ENCODE measurements around the gene ZBTB5. TPM values are rescaled to one million over a fixed set of nuclear protein-coding genes. Genes with fewer than 3 reads are reported as not detected.

Gene ZBTB5, protein sequence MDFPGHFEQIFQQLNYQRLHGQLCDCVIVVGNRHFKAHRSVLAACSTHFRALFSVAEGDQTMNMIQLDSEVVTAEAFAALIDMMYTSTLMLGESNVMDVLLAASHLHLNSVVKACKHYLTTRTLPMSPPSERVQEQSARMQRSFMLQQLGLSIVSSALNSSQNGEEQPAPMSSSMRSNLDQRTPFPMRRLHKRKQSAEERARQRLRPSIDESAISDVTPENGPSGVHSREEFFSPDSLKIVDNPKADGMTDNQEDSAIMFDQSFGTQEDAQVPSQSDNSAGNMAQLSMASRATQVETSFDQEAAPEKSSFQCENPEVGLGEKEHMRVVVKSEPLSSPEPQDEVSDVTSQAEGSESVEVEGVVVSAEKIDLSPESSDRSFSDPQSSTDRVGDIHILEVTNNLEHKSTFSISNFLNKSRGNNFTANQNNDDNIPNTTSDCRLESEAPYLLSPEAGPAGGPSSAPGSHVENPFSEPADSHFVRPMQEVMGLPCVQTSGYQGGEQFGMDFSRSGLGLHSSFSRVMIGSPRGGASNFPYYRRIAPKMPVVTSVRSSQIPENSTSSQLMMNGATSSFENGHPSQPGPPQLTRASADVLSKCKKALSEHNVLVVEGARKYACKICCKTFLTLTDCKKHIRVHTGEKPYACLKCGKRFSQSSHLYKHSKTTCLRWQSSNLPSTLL
- total RNA-seq (2012; rRNA removed) (9.1 and 10.8 TPM in 2 replicates), polyA plus RNA-seq (2012; rRNA removed) (5.8 and 6.3 TPM in 2 replicates), Bru-seq, nascent RNA (percentile 84 among the genes with signal in this experiment), BruChase-seq, experiment 1, labeled RNA remaining after a 6-hour chase (percentile 71 among the genes with signal in this experiment), BruChase-seq, experiment 2, labeled RNA remaining after a 2-hour chase (percentile 68 among the genes with signal in this experiment)
- polyA plus RNA-seq (2012; cell fraction: cytosol; rRNA removed) = 2.6 and 3.2 TPM in 2 replicates
- polyA plus RNA-seq (2012; cell fraction: nucleus; rRNA removed; ENCODE audit: low replicate concordance) = 7.5 and 15.3 TPM in 2 replicates
- long read RNA-seq, partial matches to known transcripts = 0 of 2 reads
- long read RNA-seq, other reads (novel, unspliced or antisense) = 2 of 2 reads

DNA sequence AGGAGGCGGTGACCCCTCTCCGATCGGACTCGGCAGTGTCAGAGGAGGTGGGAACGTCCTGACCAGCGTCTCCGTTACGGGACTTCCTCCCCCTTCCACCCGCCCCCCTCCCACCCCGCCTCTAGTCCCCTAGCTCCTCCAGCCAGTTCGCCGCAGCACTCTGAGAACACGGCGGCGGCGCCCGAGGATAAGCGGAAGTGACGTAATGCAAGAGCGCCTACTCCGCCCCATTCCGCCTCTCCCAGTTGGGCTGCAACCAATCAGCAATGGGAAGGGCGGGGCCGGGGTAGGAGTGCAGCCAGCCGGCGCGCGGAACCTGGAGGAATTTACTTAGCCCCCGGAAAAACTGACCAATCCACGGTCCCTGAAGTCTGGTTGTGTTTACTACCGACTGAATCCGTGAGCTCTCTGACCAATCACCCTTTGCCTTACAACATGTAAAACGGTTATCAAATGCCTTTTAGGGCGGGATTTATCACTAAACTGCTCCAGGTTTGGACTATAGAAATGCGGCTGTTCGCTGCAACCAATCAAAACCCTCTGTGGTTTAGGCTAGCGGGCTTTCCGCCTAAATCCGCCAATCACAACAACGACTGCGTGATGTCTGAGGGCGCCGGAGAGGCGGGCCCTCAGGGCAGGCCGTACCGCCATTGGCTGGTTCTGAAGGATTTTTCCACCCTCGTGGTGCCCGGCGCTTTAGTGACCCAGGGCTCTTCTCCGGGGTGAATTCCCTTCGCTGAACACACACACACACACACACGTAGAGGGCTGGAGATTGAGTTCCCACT, at the start of gene ZBTB5:
ZBTB5 (minus strand) TSS at position 202 of the 788 bp plus-strand sequence. CDS start 22,899 bp downstream, outside the sequence.
- Histone ChIP-seq H2BK120ac (ENCODE audit: low read depth, low read length) (peak within 1 kb of the TSS; percentile 79), H2AK9ac (replicated peaks; ENCODE audit: low read depth, low read length, poor library complexity) (peak within 1 kb of the TSS; percentile 87), H3K27ac (ENCODE audit: insufficient read depth, low read length) (peak within 1 kb of the TSS; percentile 88), H3K9me3 (ENCODE audit: control insufficient read depth, insufficient read depth, low read length) (no peaks in the 10 kb centered on the region), H3K9ac (ENCODE audit: low read depth, low read length) (peak within 1 kb of the TSS; percentile 92), H3K9me1 (ENCODE audit: insufficient read depth, low read length) (no peaks in the 10 kb centered on the region; the same call in 1 of the 2 replicates), H3K23ac (ENCODE audit: low read depth, low read length) (peak within 1 kb of the TSS; percentile 87), H3K27me3 (ENCODE audit: control insufficient read depth, insufficient read depth, low read length) (no peaks in the 10 kb centered on the region), H3K4ac (ENCODE audit: low read depth, low read length) (peak within 1 kb of the TSS; percentile 97), H4K20me1 (ENCODE audit: insufficient read depth, low read length) (peaks cover 7% of the 10 kb centered on the region; the same call in 1 of the 2 replicates), H2BK5ac (ENCODE audit: low read depth, low read length, poor library complexity, severe bottlenecking) (peak within 1 kb of the TSS; percentile 78), H4K91ac (ENCODE audit: insufficient read depth, low read depth, low read length) (peak within 1 kb of the TSS; percentile 87), H3K56ac (ENCODE audit: extremely low read depth, insufficient read depth, low read length) (peak within 1 kb of the TSS; percentile 83), H2BK15ac (ENCODE audit: low read depth, low read length) (peak within 1 kb of the TSS; percentile 58; the same call in 2 of the 3 replicates), H3K4me1 (ENCODE audit: control insufficient read depth, insufficient read depth, low read length) (no peaks in the 10 kb centered on the region; the same call in none of the 2 replicates), H3K4me2 (ENCODE audit: low read depth, low read length) (peak within 1 kb of the TSS; percentile 80), H2AK5ac (ENCODE audit: low read depth, low read length) (peak within 1 kb of the TSS; percentile 76), H2BK20ac (ENCODE audit: low read depth, low read length) (peak within 1 kb of the TSS; percentile 61; the same call in 1 of the 2 replicates), H3K18ac (ENCODE audit: low read depth, low read length) (peak within 1 kb of the TSS; percentile 25; the same call in 1 of the 2 replicates), H3K4me3 (ENCODE audit: insufficient read depth, low read depth, low read length) (peak within 1 kb of the TSS; percentile 76), H3K79me1 (ENCODE audit: low read depth in 1 of 2, low read length in 2 of 2) (peaks cover 0 to 36% of the 10 kb centered on the region in 2 experiments; a peak in 2 of 4 replicates), H4K8ac (ENCODE audit: low read depth in 2 of 2, low read length in 2 of 2) (peak within 1 kb of the TSS; percentile 93 to 94), H3K14ac (replicated peaks; ENCODE audit: low read depth, low read length) (peak within 1 kb of the TSS; percentile 90), H2AFZ (replicated peaks; ENCODE audit: low read length, poor library complexity) (peak within 1 kb of the TSS; percentile 97), H4K5ac (ENCODE audit: low read depth, low read length) (peak within 1 kb of the TSS; percentile 73), H3K36me3 (ENCODE audit: control insufficient read depth, insufficient read depth, low read length) (no peaks in the 10 kb centered on the region)
- ChIA-PET POLR2A (ENCODE audit: unreplicated experiment) (interaction anchor here (0.9 kb wide), 1 partner anchor 22 kb away, joined by 3 read pairs; no protein-coding TSS in a partner anchor), CTCF (interaction anchor here (0.6 kb wide), 1 partner anchor 32 kb away, joined by 3 read pairs; no protein-coding TSS in a partner anchor)
- DNase-seq (peak; percentile 100), ATAC-seq (ENCODE audit: low read depth) (peak; percentile 86)
- BruUV-seq (replicated peaks) = no TSS peak
- in situ Hi-C loops (cut with MboI; ENCODE audit: low sequenced_read_pairs) = no loop called here
- dilution Hi-C loops (cut with HindIII; ENCODE audit: low sequenced_read_pairs, unreplicated experiment) = no loop called here
- WGBS, 2 experiments (ENCODE audit: extremely low coverage in 2 of 2, insufficient read length in 1 of 2) = 0% methylated on average over 10 of the region's 52 CpGs; no CpG with 5 or more reads in 1 of the 2 experiments
- intact Hi-C loops (cut with micrococcal nuclease) = no loop called here
- TF ChIP-seq MAZ (IDR thresholded peaks at IDR 0.05; ENCODE audit: borderline replicate concordance, low read depth, low read length) = peak; percentile 78; the same call in 1 of the 2 replicates
- TF ChIP-seq SMC3 (IDR thresholded peaks at IDR 0.05; ENCODE audit: low read depth, low read length) = no peak
- no peak for TF ChIP-seq CHD1 (IDR thresholded peaks at IDR 0.05; ENCODE audit: low read depth, low read length)
- TF ChIP-seq CEBPB (IDR thresholded peaks at IDR 0.05; ENCODE audit: low read depth, low read length) = peak; percentile 58
- TF ChIP-seq, protein P1, sequence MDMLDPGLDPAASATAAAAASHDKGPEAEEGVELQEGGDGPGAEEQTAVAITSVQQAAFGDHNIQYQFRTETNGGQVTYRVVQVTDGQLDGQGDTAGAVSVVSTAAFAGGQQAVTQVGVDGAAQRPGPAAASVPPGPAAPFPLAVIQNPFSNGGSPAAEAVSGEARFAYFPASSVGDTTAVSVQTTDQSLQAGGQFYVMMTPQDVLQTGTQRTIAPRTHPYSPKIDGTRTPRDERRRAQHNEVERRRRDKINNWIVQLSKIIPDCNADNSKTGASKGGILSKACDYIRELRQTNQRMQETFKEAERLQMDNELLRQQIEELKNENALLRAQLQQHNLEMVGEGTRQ (IDR thresholded peaks at IDR 0.05; ENCODE audit: low read depth, low read length) = peak; percentile 70
- TF ChIP-seq POLR2A (IDR thresholded peaks at IDR 0.05; ENCODE audit: low read depth, low read length) = no peak
- TF ChIP-seq BHLHE40 (IDR thresholded peaks at IDR 0.05; ENCODE audit: low read depth, low read length) = no peak
- TF ChIP-seq FOS (IDR thresholded peaks at IDR 0.05; ENCODE audit: low read depth, low read length) = peak; percentile 33; the same call in 1 of the 2 replicates
- no peak for TF ChIP-seq RAD21 (IDR thresholded peaks at IDR 0.05; ENCODE audit: low read length)
- TF ChIP-seq RFX5 (IDR thresholded peaks at IDR 0.05; ENCODE audit: low read depth, low read length) = 0 out of 2 replicates have a peak, but pooled peaks have one; percentile 2
- TF ChIP-seq RCOR1 (IDR thresholded peaks at IDR 0.05; ENCODE audit: insufficient replicate concordance, low read length) = no peak
- TF ChIP-seq MAFK (IDR thresholded peaks at IDR 0.05; ENCODE audit: low read depth, low read length) = no peak

Data from IMR-90 (cell line).